ENCODE measurements around the gene SELL. TPM values are rescaled to one million over a fixed set of nuclear protein-coding genes. Genes with fewer than 3 reads are reported as not detected.

Gene SELL
- total and polyA plus RNA-seq, 2 of the 8 experiments (the other 6 are each of a cell fraction or from before 2014, with no cell fraction given) = not detected

DNA sequence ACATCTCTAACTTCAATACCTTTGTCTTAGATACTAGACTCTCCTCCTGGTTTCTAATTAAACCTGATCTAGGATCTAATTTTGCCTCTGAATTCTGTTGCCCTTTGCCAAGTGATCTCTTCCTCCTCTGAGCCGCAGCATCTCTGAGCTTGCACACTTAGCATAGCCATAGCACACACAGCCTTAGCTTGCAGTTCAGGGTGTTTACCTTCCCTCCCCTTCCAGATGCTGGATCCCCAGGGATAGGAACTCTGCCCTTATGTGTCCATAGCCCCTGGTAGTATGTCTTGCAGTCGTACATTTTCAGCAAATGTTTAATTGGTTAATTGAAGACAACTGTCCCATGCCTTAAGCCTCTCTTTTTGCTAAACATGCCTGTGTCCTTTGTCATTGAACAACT lies 30.3 kb downstream of the SELL start:
- TF ChIP-seq E2F6 (IDR thresholded peaks at IDR 0.05) = no peak
- TF ChIP-seq SRF (IDR thresholded peaks at IDR 0.05; ENCODE audit: low read depth, low read length) = no peak
- TF ChIP-seq ASH2L (IDR thresholded peaks at IDR 0.05; ENCODE audit: low read length) = no peak
- TF ChIP-seq HDAC6 (IDR thresholded peaks at IDR 0.05; ENCODE audit: low read depth, low read length) = no peak
- no peak overlapping the region for H4K8ac ChIP-seq (ENCODE audit: extremely low read depth, insufficient read depth, low read length)
- no peak overlapping the region for H3K14ac ChIP-seq (ENCODE audit: insufficient read length)
- H4K20me1 ChIP-seq (replicated peaks in 1 of 2; ENCODE audit: control insufficient read depth in 1 of 2, insufficient read depth in 2 of 2, low read length in 2 of 2) = no peaks in the 10 kb centered on the region
- H3K9ac ChIP-seq (replicated peaks in 1 of 4; ENCODE audit: extremely low read depth in 1 of 4, low read depth in 3 of 4, low read length in 3 of 4) = no peak overlapping the region
- H3K4me3 ChIP-seq (ENCODE audit: extremely low read depth in 1 of 4, insufficient read depth in 2 of 4, low read depth in 3 of 4, low read length in 4 of 4) = no peak overlapping the region
- H2AK5ac ChIP-seq (ENCODE audit: low read depth, low read length) = no peak overlapping the region
- peaks cover 0 to 6% (median 0%) of the 10 kb centered on the region in 4 experiments; a peak in 1 of 8 replicates for H3K36me3 ChIP-seq (ENCODE audit: control insufficient read depth in 2 of 4, insufficient read depth in 4 of 4, low read length in 3 of 4)
- H3K23me2 ChIP-seq (ENCODE audit: low read depth, low read length) = no peaks in the 10 kb centered on the region
- no peak overlapping the region for H3K4me2 ChIP-seq (ENCODE audit: insufficient read depth in 1 of 2, low read depth in 2 of 2, low read length in 2 of 2)
- peaks cover 3 to 4% of the 10 kb centered on the region in 2 experiments; a peak in 2 of 4 replicates for H3K9me3 ChIP-seq (ENCODE audit: insufficient read depth in 2 of 2, low read depth in 1 of 2, low read length in 1 of 2)
- DNase-seq (ENCODE audit: low read depth in 1 of 2, low spot score in 2 of 2) (no peak), FAIRE-seq (no peak)
- WGBS, 2 experiments (ENCODE audit: extremely low coverage in 1 of 2, insufficient coverage in 1 of 2, insufficient read length in 1 of 2, insufficient replicate concordance in 2 of 2, low coverage in 1 of 2, low lambda C conversion rate in 2 of 2, missing lambda C conversion rate in 1 of 2) = 82% methylated on average over 2 of the region's 2 CpGs; no CpG with 5 or more reads in 1 of the 2 experiments
- H3K27me3 ChIP-seq (replicated peaks in 1 of 4; ENCODE audit: control insufficient read depth in 3 of 4, extremely low read depth in 1 of 4, insufficient read depth in 3 of 4, low read length in 3 of 4) = peaks cover 47 to 72% (median 52%) of the 10 kb centered on the region in 4 experiments
- ChIA-PET CTCF (ENCODE audit: partially characterized antibody) (interaction anchor here (0.7 to 2.3 kb wide), 4 partner anchors 11 to 65 kb away, joined by 3 to 5 read pairs (median 4); no protein-coding TSS in a partner anchor), POLR2A (ENCODE audit: partially characterized antibody) (no interaction called here)
- H3K79me1 ChIP-seq (ENCODE audit: low read depth, low read length) = no peaks in the 10 kb centered on the region
- H2BK15ac ChIP-seq (ENCODE audit: low read length) = no peak overlapping the region
- H3K56ac ChIP-seq (replicated peaks; ENCODE audit: insufficient read length, low read depth, low read length) = no peak overlapping the region
- no peak overlapping the region for H2BK20ac ChIP-seq (ENCODE audit: low read length)
- H3K18ac ChIP-seq (ENCODE audit: extremely low read depth, low read length) = no peak overlapping the region
- no peak overlapping the region for H3K23ac ChIP-seq (ENCODE audit: insufficient read length)
- H2AFZ ChIP-seq (ENCODE audit: low read length) = no peak overlapping the region
- H3K27ac ChIP-seq (ENCODE audit: low read depth, low read length) = no peak overlapping the region
- no peak overlapping the region; the same call in 1 of the 2 replicates for H2BK12ac ChIP-seq (ENCODE audit: low read depth, low read length)
- H3K79me2 ChIP-seq (ENCODE audit: control insufficient read depth in 1 of 2, insufficient read depth in 2 of 2, low read length in 2 of 2) = no peaks in the 10 kb centered on the region
- no peak overlapping the region for H4K91ac ChIP-seq (replicated peaks; ENCODE audit: insufficient read length, low read length)
- no peak overlapping the region for H2BK120ac ChIP-seq (replicated peaks; ENCODE audit: low read depth, low read length)
- H3K4ac ChIP-seq (replicated peaks; ENCODE audit: insufficient read length, low read depth, low read length) = no peak overlapping the region
- H2BK5ac ChIP-seq (ENCODE audit: low read depth, low read length) = no peak overlapping the region
- H4K5ac ChIP-seq (ENCODE audit: insufficient read length, low read depth, low read length) = no peak overlapping the region
- peaks cover 0 to 1% (median 0%) of the 10 kb centered on the region in 4 experiments; a peak in 1 of 7 replicates for H3K4me1 ChIP-seq (replicated peaks in 1 of 4; ENCODE audit: control insufficient read depth in 3 of 4, insufficient read depth in 4 of 4, low read length in 3 of 4)

All from H1 (cell line).